Fibroblast of lung (primary cell): ENCODE results near the gene MEGF6. TPM values are rescaled to one million over a fixed set of nuclear protein-coding genes. Genes with fewer than 3 reads are reported as not detected.

Source experiments
- DNase-seq, 2 donors: peaks; one replicate each; pipeline versions ENCODE4 v3.0.0 to v3.0.0-alpha.2; 2010; ENCODE audit warnings: low read depth in 2 of 2
- H2AFZ ChIP-seq: 2 replicates; pipeline ENCODE4 v1.5.1; 2012; ENCODE audit warnings: low read length, control low read depth, inconsistent platforms
- H3K27ac ChIP-seq: 2 replicates; pipeline ENCODE4 v1.5.1; 2011; ENCODE audit warnings: low read length, control low read depth; ENCODE audit not compliant: insufficient read depth
- H3K27me3 ChIP-seq: 2 replicates; pipeline ENCODE4 v1.5.1; 2011; ENCODE audit warnings: mild to moderate bottlenecking, low read length; ENCODE audit not compliant: control insufficient read depth, insufficient read depth
- H3K36me3 ChIP-seq: 2 replicates; pipeline ENCODE4 v1.5.1; 2011; ENCODE audit warnings: low read length; ENCODE audit not compliant: control insufficient read depth, insufficient read depth
- H3K4me1 ChIP-seq: 2 replicates; pipeline ENCODE4 v1.5.1; 2011; ENCODE audit warnings: low read length; ENCODE audit not compliant: control insufficient read depth, insufficient read depth; ENCODE audit errors: extremely low read depth
- H3K4me2 ChIP-seq: 2 replicates; pipeline ENCODE4 v1.5.1; 2011; ENCODE audit warnings: low read length, control low read depth; ENCODE audit not compliant: insufficient read depth; ENCODE audit errors: extremely low read depth
- H3K4me3 ChIP-seq, 4 experiments: fragments of 200-600 bp in 1 of 4; sonication (generic) in 1 of 4; replicated peaks in 1 of 4; 2 replicates each; pipeline ENCODE4 v1.5.1; 2011 to 2016; ENCODE audit warnings: low read length in 4 of 4, low read depth in 3 of 4, mild to moderate bottlenecking in 3 of 4, control low read depth in 2 of 4, inconsistent platforms in 1 of 4, mixed read lengths in 1 of 4; ENCODE audit not compliant: insufficient read depth in 1 of 4; ENCODE audit errors: control extremely low read depth in 1 of 4
- H3K79me2 ChIP-seq: 2 replicates; pipeline ENCODE4 v1.5.1; 2012; ENCODE audit warnings: mild to moderate bottlenecking, low read length, inconsistent platforms; ENCODE audit not compliant: control insufficient read depth, insufficient read depth
- H3K9ac ChIP-seq: 2 replicates; pipeline ENCODE4 v1.5.1; 2011; ENCODE audit warnings: mild to moderate bottlenecking, low read length, control low read depth; ENCODE audit not compliant: insufficient read depth
- H3K9me3 ChIP-seq: 2 replicates; pipeline ENCODE4 v1.5.1; 2012; ENCODE audit warnings: low read depth, low read length; ENCODE audit not compliant: control insufficient read depth, insufficient read depth
- H4K20me1 ChIP-seq: 2 replicates; pipeline ENCODE4 v1.5.1; 2011; ENCODE audit warnings: low read length; ENCODE audit not compliant: control insufficient read depth, insufficient read depth; ENCODE audit errors: extremely low read depth
- EZH2 ChIP-seq: IDR thresholded peaks from 2 replicates; pipeline ENCODE4 v1.5.1; 2012; ENCODE audit warnings: low read length, control low read depth, mild to moderate bottlenecking; ENCODE audit errors: missing control alignments
- polyA plus RNA-seq, 2 donors: library from polyadenylated mRNA; depleted of rRNA in 1 of 2; stranded (reverse) in 1 of 2; unstranded in 1 of 2; fragments of >200 nt; gene quantifications; 2 replicates each; pipeline ENCODE4 v1.2.1, GENCODE V29; 2011 to 2012; ENCODE audit warnings: missing spikeins in 1 of 2
- total RNA-seq: library from RNA; depleted of rRNA; stranded (reverse); fragments of >200 nt; gene quantifications from 2 replicates; pipeline ENCODE4 v1.2.1, GENCODE V29; 2014
- TF ChIP-seq, protein P1 (sequence below), 2 donors: IDR thresholded peaks in 1 of 2; conservative IDR thresholded peaks in 1 of 2; 1 replicate in 1 of 2; 2 replicates in 1 of 2; pipeline ENCODE4 v1.5.1; 2011 to 2012; ENCODE audit warnings: low read length in 2 of 2, control low read depth in 1 of 2, inconsistent platforms in 1 of 2, low read depth in 1 of 2, mild to moderate bottlenecking in 1 of 2

The MEGF6 gene
- total and polyA plus RNA-seq, 2 donors (not counting 1 experiment from before 2014, with no cell fraction given), result 1.6 to 11.6 TPM

DNA sequence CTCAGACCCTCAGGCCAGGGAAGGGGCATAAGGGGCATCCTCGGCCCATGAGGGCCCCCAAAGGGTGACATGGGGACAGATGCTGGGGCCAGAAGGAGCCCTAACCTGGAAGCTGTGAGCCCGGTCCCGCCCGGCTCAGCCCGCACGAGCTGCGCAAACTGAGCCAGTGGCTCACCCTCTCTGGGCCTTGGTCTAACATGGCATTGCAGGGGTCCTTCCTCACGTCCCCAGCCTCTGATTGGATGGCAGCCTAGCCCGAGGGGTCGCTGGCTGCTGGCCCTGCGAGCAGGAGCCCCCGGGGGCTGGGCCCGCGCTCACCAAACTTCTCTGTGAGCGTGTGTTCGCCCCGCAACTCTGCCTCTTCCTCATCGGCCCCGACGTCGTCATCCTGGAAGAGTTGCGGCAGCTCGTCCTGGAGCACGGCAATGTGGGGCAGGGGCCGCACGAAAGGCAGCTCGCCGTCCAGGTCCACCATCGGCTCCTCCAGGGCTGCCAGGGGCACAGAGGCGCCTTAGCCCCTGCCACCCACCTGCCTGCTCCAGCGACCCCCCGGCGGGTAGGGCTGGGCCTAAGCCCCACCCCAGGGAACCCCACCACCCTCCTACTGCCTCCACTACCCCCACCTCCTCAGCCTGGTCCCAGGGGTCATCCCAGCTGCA is 102.4 kb downstream of the MEGF6 start:
- Histone ChIP-seq H3K4me1 (no peaks in the 10 kb centered on the region), H4K20me1 (no peaks in the 10 kb centered on the region), H3K79me2 (no peaks in the 10 kb centered on the region), H2AFZ (no peak overlapping the region), H3K9ac (no peak overlapping the region), H3K36me3 (no peaks in the 10 kb centered on the region), H3K27me3 (no peaks in the 10 kb centered on the region), H3K4me2 (no peak overlapping the region), H3K9me3 (no peaks in the 10 kb centered on the region), H3K4me3 (no peak overlapping the region), H3K27ac (no peak overlapping the region)
- TF ChIP-seq, protein P1, sequence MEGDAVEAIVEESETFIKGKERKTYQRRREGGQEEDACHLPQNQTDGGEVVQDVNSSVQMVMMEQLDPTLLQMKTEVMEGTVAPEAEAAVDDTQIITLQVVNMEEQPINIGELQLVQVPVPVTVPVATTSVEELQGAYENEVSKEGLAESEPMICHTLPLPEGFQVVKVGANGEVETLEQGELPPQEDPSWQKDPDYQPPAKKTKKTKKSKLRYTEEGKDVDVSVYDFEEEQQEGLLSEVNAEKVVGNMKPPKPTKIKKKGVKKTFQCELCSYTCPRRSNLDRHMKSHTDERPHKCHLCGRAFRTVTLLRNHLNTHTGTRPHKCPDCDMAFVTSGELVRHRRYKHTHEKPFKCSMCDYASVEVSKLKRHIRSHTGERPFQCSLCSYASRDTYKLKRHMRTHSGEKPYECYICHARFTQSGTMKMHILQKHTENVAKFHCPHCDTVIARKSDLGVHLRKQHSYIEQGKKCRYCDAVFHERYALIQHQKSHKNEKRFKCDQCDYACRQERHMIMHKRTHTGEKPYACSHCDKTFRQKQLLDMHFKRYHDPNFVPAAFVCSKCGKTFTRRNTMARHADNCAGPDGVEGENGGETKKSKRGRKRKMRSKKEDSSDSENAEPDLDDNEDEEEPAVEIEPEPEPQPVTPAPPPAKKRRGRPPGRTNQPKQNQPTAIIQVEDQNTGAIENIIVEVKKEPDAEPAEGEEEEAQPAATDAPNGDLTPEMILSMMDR (conservative IDR thresholded peaks at IDR 0.05 in 1 of 2, IDR thresholded peaks at IDR 0.05 in 1 of 2; ENCODE audit: low read depth in 1 of 2, low read length in 2 of 2), result no peak
- TF ChIP-seq EZH2, result no peak
- no peak for DNase-seq

DNA sequence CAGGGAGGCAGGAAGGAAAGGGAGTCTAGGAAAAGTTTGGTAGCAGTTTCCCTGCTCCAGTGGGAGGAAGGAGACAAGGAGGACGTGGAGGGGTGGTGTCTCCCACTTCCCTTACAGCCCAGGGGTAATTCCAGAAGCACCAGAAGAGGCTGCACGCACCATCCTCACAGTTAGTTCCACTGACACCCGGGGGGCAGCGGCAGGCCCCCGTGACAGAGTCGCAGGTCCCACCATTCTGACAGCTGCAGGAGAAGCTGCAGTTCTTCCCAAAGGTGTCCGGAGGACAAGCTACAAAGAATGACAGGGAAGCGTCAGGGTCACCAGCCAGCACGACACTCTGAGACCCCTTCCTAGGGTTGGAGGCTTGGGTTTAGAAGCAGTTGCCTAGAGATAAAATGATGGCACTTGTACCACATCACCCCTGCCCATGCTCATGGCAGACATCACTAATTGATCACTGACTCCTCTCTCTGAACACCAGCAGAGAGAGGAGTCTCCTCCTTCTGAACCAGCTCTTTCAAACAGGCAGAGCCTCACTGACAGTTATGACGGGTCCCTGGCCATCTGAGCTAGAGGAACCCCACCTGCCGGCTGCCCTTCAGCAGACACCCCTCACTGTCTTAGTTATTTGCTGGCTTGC is 103.6 kb downstream of the MEGF6 start:
- Histone ChIP-seq H3K79me2 (no peaks in the 10 kb centered on the region), H3K4me1 (no peaks in the 10 kb centered on the region), H3K4me2 (no peak overlapping the region), H4K20me1 (no peaks in the 10 kb centered on the region), H3K9ac (no peak overlapping the region), H3K9me3 (no peaks in the 10 kb centered on the region), H3K27me3 (no peaks in the 10 kb centered on the region), H3K4me3 (no peak overlapping the region), H2AFZ (no peak overlapping the region), H3K27ac (no peak overlapping the region), H3K36me3 (no peaks in the 10 kb centered on the region)
- no peak for DNase-seq
- TF ChIP-seq, protein P1 (conservative IDR thresholded peaks at IDR 0.05 in 1 of 2, IDR thresholded peaks at IDR 0.05 in 1 of 2; ENCODE audit: low read depth in 1 of 2, low read length in 2 of 2), result no peak
- TF ChIP-seq EZH2, result no peak

DNA sequence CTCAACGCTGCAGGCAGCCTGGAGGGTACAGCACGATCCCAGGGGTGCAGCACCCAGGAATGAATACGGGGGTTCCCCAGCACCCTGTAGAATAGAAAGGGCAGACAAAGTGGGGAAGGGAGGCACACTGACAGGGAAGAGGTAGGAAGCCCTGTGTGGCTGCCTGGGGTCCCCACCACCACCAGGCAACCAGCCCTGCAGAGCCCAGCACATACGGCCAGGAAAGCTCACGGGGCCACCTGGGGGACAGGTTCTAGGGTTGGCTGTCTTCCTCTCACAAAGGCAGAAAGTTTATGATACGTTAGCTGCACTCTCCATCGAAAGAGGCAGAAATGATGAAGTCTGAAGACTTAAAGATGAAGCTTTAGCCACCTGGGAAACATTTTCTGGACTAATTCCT is 104.4 kb downstream of the MEGF6 start:
- no peaks in the 10 kb centered on the region for H3K36me3 ChIP-seq
- no peaks in the 10 kb centered on the region for H3K79me2 ChIP-seq
- no peak overlapping the region for H3K4me2 ChIP-seq
- H3K27ac ChIP-seq, result no peak overlapping the region
- no peaks in the 10 kb centered on the region for H3K4me1 ChIP-seq
- H3K27me3 ChIP-seq, result no peaks in the 10 kb centered on the region
- no peak overlapping the region for H3K9ac ChIP-seq
- no peak for DNase-seq
- H3K4me3 ChIP-seq, result no peak overlapping the region
- no peak overlapping the region for H2AFZ ChIP-seq
- TF ChIP-seq, protein P1 (conservative IDR thresholded peaks at IDR 0.05 in 1 of 2, IDR thresholded peaks at IDR 0.05 in 1 of 2; ENCODE audit: low read depth in 1 of 2, low read length in 2 of 2), result no peak
- no peak for TF ChIP-seq EZH2
- no peaks in the 10 kb centered on the region for H4K20me1 ChIP-seq
- H3K9me3 ChIP-seq, result no peaks in the 10 kb centered on the region
